HS-5 (cell line): Measurements from ENCODE around the gene C1orf53.
A peak's percentile ranks its signal among the peaks of the same experiment; 100 is the strongest.

ENCODE experiments used
- DNase-seq: peaks from one replicate; pipeline ENCODE4 v3.0.0-alpha.2; 2012; ENCODE audit warnings: low read depth

The C1orf53 gene

DNA sequence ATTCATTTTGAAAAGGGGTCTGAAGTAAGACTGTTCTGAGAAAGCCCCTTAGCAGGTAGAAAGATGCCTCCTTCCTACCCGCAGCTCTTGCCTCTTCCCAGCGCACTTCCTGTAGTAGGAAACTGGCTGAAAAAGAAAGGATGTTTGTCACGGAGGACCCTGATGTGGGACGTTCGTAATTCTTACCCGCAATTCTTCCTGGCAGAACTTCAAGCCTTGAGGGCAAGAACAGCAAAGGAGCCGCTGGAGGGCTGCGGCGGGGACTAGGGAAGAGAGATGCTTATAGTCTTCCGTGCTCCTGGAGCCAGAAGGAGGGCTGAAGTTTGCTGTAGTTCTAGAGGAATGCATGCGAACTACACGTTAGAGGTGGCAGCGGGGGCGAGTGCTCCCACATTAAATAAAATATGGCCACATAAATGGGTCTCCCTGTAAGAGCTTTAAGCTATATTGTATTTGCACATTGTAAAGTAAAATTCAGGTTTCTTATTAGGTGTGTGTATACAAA lies 6.3 kb downstream of the C1orf53 start:
- DNase-seq, result no peak

DNA sequence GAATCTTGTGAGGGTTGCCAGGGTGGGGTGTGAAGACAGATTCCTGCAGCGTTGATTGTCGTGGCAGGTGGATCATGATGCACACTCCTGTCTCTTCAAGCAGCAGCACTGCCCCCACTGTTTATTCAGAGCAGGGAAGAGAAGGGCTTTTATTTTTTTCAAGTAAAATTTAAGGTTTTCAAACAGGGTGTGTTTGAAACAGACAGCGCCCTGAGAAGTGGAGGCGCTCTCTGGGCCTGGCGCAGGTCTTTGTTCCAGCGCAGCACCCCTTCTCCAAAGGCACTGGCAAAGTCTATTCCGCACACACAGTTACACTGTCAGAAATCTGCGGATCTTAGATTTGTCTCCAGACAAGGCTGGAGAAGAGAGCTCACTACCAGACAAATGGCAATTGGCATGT lies 7.0 kb downstream of the C1orf53 start:
- DNase-seq, result no peak

DNA sequence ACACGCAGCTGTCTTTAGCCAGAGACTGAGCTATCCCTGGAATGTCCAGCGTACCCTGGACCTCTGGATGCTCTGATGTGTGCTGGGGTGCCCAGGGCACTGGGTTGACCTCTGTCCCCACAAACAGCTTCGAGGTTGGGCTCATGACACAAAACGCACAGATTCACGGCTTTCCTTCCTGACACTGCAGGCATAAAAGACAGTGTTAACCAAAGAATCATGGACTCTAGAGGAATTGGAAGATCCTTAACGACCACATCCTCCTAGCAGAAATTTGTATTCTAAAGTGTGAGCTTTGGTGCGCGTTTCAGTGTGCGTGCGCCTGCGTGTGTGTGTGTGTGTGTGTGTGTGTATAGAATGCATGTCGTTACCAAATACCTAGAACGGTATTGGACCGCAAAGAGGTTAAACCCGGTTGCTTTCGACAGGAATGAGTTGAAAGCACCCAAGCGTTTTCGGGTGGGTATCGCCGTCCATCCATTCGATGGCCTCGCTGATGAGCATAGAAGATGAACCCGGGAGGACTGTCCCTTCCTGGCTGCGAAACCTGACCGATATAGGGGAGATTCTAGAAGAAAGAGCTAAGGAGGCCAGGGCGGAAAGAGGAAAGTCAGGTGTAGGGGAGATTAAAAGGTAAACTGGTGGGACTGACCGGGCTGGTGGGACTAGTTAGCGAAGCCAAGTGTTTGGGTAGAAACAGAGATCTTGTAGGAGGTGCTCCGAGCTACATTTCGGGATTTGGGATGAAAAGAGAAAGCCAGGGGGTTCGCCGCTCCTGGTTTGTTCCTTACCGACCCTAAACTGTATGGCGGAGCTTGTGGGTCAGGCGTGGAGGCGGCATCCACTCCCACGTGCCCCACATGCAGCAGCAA lies 7.9 kb downstream of the C1orf53 start:
- DNase-seq, result no peak

DNA sequence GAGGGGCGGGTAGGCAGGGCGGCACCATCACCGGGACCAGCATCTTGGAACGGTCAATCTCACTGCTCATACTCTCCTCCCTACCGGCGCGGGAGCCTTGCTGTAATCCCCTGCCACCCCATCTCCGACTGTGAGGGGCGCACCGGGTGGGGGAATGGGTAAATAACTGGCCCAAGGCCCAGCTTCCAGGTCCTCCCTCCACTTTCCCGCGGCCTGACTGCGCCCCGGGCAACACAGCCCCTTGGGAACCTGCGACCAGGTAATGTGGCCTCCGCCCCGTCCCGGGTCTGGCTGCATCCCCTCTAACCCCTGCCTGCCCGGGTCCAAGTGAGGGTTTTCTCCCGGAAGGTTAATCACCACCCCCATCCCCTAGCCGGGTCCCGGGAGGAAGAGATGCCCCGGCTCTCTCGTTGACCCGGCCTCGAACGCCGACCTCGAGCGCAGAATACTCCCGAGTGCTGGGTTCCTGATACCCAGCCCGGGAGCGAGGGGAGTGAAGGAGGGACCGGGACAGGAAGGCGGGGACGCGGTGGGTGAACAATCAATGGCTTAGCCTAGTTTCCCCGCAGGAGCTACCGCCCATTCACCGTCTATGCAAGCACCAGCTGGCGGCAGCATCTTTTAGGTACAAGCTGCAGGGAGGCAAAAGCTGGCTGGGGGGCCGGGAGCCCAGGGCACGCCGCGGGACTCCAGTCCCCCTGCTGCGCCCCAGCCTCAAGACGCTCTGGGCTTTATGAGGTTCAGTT lies 8.9 kb downstream of the C1orf53 start:
- DNase-seq, result no peak

DNA sequence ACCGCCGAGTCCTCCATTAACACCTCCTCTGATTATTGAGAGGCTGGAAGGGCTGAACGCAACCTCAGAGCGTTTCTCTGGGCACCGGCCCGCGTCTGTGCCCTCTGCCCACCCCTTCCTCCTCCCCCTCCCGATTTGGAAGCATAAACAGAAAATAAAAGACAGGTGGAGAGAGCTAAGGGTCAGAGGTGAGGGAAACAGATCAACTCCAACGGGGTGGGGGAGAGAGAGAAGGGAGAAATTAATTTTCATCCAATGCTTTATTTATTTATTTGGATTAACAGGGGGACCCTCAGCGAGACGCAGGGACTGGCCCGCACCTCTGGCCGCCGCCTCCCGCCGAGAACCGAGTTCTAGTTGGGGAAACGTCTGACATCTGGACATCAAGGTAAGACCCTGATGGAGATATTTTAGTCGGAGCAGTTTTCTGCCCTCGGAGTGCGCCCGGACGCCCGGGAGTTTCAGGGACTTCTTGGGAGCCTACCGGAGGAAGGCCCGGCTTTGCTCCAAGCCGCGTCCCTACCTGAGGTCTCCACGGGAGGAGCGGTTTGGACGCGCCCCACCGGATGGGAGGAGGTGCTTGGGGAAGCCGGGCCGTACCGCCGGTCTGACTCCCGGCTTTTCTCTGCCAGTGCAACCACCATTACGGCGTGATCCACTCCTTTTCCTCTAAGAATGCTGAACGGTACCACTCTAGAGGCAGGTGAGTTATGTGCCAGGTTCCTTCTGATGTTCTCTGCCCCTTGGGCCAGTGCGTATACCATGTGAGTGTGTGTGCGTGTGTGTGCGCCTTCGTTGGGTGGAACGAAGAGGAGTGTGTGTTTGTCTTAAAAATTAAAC lies 9.6 kb downstream of the C1orf53 start:
- no peak for DNase-seq

DNA sequence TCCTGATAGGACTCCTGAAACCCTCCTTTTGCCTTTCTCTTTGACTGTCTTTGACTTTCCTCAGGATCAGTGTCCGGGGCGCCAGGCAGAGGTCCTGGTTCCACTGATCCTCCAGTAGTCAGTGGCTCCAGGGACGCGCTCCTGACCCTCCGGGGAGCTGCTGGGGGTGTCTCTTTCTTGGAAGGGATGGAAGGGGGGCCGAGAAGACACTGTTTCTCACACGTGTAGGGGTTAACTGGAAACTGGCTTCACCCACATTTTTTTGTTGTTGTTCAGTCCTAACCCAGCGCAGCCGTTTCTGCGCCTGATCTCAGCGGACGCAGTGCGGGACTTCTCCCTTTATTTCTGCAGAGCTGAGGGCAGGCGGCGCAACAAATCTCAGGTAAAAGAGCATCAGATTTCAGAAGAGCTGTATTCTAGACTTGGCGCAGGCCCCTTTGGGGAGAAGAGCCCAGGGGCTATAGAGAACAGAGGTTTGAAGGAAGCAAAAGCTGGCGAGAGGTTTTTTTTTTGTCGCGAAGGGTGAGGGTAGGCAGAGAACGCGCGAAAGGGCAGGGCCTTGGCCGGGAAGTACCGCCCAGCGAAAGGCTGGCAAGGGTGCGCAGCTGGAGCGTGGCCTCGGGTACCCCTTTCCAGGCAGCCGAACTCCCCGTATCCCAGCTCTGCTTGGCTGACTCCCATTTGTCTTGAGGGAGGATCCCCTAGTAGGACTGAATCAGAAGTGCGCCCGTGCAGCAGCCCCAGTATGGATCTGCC lies 10.5 kb downstream of the C1orf53 start:
- DNase-seq, result no peak

DNA sequence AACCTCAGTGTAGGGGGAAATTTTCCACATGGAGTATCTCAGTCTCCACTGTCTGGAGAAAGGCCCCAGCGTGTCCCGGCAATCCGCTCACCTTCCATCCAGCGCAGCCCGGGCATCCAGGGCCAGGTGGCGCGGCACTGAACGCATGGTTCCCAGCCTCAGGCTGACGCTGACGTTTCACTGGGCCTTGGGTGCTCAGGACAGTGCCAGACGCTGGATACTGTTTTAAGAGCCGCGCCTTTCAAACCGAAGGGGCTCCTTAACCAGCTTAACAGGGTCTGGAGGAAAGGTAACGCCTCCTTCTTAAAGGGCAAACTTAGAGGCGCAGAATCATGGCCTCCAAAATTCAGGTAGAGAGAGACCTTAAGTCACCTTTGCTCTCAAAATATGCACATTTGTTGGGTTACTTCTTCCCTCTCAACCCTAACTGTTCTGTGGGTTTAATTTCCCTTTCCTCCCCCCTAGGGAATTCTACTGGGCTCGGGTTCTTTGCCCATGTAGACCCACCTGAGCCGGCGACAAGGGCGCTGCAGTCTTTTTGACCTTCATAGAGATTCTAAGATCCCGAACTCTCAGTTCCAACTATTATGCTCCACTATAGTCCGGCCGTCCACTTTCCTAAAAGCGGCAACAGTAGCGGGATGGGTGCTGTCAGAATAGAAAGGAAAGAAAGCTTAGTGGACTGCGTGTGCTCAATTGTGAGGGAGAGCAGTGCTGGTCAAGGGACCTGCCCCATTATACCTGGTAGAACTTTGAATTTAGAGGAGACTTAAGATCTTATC lies 11.3 kb downstream of the C1orf53 start:
- DNase-seq, result no peak

DNA sequence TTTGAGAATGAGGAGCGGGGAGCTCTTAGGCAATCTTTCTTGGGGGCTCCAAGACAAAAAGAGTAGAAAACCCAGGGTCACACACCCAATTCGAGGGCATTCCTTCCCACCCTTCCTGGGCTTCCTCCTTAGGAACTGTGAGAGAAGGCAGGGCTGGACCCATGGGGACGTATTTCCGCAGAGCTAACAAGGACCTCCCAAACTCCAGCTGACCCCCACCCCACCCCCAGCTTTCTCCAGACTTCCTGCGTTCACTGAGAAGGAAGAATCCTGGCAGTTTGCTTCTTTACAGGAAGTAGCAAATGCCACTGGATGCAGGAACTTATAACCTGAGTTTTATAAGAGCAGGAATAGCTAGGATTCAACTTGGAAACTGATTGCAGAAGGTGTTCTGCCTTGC lies 12.1 kb downstream of the C1orf53 start:
- no peak for DNase-seq

DNA sequence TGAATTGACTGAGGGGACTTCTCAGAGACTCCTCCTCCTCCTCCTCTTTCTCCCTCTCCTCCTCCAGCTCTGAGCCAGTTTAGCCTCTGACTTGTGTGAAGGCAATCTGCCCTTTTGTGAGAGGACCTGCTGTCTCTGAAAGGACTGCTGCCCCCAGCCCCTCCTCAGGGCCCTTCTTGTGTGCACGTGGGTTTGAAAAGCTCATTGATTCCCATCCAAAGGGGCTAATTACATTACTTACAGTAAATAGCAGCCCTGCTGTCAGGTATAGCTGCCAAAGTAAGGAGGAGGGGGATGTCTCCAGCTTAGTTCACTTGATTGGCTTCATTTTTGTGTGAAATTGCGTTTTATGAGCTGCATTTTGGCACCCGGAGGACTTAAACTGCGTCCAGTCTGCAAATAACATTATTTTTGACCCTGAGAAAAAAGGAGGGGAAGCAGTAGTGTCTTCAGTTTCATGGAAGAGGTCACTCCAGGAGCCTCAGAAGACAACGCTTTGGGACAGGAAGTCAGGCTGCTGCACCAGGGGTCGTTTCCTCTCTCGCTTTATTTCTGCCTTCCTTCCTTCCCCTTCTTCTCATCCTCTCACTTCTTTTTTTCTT lies 12.9 kb downstream of the C1orf53 start:
- DNase-seq, result no peak

DNA sequence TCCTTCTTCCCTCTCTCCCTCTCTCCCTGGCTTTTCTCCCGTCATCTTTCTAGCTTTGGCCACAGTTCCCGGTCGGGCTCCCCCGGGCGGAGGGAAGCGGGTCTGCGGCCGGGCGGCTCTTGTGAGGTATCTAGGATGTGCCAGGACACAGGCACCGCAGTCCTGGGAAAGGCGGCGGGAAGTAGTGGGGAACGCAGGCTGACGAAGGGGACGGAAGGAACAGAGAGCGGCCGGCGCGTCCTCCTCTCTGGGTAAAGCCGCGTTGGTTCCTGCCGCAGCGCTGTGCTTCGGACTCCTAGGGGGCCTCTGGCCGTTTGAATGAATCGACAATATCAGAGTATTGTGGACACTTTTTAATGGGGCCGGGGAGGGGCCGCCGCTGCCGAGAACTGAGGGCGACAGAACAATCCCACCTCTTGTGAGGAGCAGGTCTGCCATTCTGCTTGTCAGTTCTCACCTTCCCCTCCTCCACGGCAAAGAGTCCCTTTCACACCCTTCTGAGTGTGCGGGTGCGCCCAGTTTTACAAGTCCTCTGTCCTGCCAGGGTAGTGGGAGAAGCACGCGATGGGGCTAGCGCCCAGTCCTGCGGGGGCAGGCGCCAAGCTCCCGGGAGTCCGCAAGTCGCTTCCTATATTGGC lies 13.6 kb downstream of the C1orf53 start:
- DNase-seq, result peak; percentile 22

DNA sequence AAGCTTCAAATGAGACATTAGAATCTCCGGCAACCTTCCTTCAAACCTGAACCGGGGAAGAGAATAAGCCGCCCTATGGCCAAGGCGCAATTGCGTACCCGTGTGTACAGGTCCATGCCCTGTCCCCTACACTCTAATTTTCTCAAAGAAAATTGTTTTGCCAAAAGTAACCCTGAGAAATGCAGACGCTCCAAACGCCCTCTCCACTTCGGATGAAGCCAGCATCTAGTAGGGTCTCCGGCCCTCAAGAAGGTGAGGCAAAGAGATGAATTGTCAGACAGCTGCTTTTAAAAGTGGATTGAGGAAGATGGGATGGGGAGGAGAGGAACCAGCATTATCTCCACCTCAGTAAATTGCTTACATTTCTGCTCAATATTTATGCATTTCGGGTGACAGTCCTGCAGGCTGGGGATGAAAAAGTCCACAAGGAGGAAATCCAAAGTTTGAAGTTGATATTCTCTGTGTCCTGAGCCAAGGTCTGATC lies 14.1 kb downstream of the C1orf53 start:
- DNase-seq, result no peak

DNA sequence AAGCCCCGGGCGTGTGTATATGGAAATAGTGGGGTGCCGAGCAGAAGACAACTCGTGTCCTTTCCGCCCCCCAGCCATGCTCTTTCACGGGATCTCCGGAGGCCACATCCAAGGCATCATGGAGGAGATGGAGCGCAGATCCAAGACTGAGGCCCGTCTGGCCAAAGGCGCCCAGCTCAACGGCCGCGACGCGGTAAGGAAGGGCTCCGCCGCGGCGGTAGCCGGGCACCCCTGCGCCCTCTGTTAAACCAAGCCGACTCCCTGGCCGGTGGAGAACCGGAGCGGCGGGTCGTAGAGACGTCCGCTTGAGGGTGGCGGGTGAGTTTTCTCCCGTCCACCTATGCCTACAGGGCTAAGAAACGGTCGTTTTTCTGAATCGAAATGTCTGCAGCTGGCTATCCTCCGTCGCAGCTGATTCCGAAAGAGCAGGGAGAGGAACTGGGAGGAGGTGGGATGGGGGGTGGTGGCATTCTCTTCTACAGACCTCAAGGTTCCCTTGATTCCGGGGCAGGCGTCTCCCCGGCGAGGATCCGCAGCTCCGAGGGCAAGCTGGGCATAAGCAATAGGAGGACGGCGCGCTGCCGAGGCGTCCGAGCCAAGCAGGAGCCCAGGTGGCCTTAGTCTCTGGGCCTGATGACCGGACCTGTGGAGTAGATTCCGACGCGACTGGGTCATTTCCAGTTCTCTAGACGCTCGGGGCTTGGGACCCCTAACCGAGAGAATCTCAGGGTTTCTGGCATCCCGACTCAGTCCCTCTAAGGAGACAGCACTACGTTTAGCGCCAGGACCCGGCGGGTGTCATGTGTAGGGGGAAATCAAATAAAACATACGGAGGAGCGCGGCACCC lies 15.6 kb downstream of the C1orf53 start:
- DNase-seq, result no peak

DNA sequence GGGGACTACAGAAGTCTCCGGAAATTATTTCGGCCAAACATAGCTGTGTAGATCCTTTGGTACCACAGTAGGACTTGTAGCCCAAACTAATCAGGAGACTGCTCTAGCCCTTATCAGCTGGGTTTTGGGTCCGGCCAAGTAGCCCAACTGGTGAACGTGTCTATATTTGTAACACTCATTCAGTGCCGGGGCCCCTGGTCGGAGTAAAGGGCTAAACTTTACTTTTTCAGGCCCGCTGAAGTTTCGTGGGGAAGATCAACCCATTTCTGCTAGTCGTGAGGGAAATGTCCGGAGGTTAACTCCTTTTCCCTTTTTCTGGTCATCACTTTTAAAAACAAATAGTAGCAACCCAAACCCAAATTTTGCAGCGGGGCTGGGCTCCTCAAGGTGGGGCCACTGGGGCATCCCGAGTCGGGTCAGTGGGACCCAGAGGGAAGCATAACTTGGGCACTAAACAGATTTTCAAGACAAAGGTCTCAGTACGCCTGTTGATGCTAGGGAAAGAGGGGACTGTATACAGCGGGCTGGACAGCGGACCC lies 16.4 kb downstream of the C1orf53 start:
- DNase-seq, result no peak

DNA sequence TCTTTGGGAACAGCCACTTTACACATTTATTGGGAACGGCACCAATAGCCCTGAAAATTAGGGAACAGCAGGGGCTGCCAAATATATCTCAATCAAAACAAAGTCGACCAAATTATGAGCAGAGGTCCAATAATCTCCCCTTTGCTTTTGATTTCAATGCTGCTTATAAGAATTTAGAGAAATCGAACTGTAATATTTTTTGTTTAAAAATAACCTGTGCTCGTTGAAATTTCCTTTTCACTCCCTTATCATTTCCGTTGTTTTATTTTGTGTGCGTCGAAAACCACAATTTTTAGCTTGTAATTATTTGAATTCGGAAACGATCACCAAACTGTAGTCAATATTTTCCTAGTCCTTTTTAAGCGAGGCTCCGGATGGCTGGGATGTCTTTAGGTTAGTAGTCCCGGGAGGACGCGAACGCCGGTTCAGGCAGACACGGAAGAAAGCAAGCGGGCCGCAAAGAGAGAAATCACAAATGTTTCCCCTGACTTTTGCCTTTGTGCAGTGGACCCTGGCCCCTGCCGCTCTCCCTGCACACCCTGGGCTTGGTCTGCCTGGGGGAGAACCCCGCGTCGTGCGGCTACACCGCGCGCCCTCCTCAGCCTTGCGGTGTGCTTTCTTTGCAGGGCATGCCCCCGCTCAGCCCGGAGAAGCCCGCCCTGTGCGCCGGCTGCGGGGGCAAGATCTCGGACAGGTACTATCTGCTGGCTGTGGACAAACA lies 17.1 kb downstream of the C1orf53 start:
- DNase-seq, result no peak

DNA sequence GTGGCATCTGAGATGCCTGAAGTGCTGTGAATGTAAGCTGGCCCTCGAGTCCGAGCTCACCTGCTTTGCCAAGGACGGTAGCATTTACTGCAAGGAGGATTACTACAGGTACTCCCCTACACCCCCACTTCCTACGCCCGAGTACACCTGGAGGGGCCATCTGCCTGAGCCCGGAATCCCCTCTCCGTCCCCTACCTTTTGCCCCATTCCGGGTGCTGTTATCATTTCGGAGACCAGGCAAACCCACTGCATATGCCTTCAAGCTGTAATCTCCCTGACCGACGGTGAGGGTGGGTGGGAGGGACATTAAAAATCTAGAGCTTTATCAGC lies 17.6 kb downstream of the C1orf53 start:
- DNase-seq, result no peak

DNA sequence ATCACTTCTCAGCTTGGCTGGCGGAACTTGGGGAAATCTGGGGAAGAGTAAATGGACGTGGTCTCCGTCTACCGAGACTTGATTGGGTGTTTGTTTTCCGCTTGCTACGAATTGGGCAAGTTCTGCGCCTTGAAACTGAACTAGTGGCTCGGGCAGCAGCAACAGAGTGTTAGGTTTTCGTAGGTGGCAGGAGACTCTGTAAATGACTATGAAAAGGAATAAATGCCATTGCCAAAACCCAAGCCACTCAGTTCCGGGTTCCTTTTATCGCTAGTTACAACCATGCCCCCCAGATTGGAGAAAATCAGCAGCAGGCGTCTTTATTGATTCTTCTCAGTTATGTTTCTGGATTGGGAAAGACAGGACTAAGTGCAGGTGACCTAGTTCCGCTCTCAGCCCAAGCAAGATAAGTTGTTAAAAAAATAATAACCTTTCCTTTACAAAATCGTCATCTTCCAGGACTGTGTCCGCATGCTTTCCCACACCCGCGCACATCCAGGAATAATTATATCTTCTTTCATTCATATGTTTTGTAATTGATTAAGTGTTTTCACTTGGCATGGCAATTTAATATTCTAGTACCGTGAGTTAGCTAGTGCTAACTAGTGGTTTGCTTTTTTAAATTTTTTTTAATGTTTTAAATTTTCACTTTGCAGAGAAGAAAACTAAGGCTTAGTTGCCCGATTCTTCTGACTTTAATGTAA lies 18.1 kb downstream of the C1orf53 start:
- DNase-seq, result no peak
